Right lung (tissue), 5 donors: ENCODE results near the gene NKX2-3. TPM values are rescaled to one million over a fixed set of nuclear protein-coding genes. Genes with fewer than 3 reads are reported as not detected.

Source experiments
- DNase-seq, 2 donors: peaks; one replicate each; pipeline ENCODE4 v3.0.0-alpha.2; 2013
- polyA plus RNA-seq, 5 donors: library from polyadenylated mRNA; unstranded; fragments of 120-200 nt; gene quantifications; one replicate each; pipeline versions ENCODE4 v1.2.1 to v1.2.3, GENCODE V29; 2013; ENCODE audit warnings: inconsistent platforms in 1 of 5, low replicate concordance in 1 of 5; ENCODE audit not compliant: insufficient read length in 5 of 5, insufficient read depth in 1 of 5

Gene NKX2-3
- polyA plus RNA-seq, 5 donors = 0.17 TPM; not detected in 4

GRCh38 chr10:99537989-99538917 lies 5.5 kb downstream of the NKX2-3 start:
- DNase-seq = no peak

- no peak for DNase-seq
Measured at GRCh38 chr10:99539120-99539519, 6.4 kb downstream of the NKX2-3 start.

- no peak for DNase-seq
Measured at GRCh38 chr10:99539820-99540219, 7.1 kb downstream of the NKX2-3 start.

GRCh38 chr10:99540306-99540656 lies 7.5 kb downstream of the NKX2-3 start:
- no peak for DNase-seq

GRCh38 chr10:99540657-99541531 lies 8.2 kb downstream of the NKX2-3 start:
- DNase-seq = no peak

GRCh38 chr10:99544322-99544721 lies 11.6 kb downstream of the NKX2-3 start:
- no peak for DNase-seq

GRCh38 chr10:99548041-99548530 lies 15.3 kb downstream of the NKX2-3 start:
- no peak for DNase-seq

GRCh38 chr10:99551158-99551557 lies 18.4 kb downstream of the NKX2-3 start:
- no peak for DNase-seq

- DNase-seq = no peak
Measured at GRCh38 chr10:99551616-99552015, 18.9 kb downstream of the NKX2-3 start.

- no peak for DNase-seq
Measured at GRCh38 chr10:99555371-99555770, 22.6 kb downstream of the NKX2-3 start.

- DNase-seq = no peak
Measured at GRCh38 chr10:99555825-99556523, 23.2 kb downstream of the NKX2-3 start.

- DNase-seq = no peak
Measured at GRCh38 chr10:99557044-99557443, 24.3 kb downstream of the NKX2-3 start.

- DNase-seq = no peak
Measured at GRCh38 chr10:99558708-99559107, 26.0 kb downstream of the NKX2-3 start.

- DNase-seq = no peak
Measured at GRCh38 chr10:99560277-99561126, 27.8 kb downstream of the NKX2-3 start.

- DNase-seq = no peak
Measured at GRCh38 chr10:99562631-99563030, 29.9 kb downstream of the NKX2-3 start.

GRCh38 chr10:99564361-99564760 lies 31.6 kb downstream of the NKX2-3 start:
- no peak for DNase-seq

GRCh38 chr10:99565166-99565565 lies 32.4 kb downstream of the NKX2-3 start:
- DNase-seq = no peak

GRCh38 chr10:99569253-99569939 lies 36.7 kb downstream of the NKX2-3 start:
- no peak for DNase-seq

GRCh38 chr10:99569961-99570360 lies 37.2 kb downstream of the NKX2-3 start:
- no peak for DNase-seq

GRCh38 chr10:99571816-99572215 lies 39.1 kb downstream of the NKX2-3 start:
- DNase-seq = no peak
